HepG2 (cell line): ENCODE data around the gene UBE2N. TPM values are rescaled to one million over a fixed set of nuclear protein-coding genes. Genes with fewer than 3 reads are reported as not detected.

Experiments used
- DPF2 ChIP-seq: sonication (generic); formaldehyde crosslinking; IDR thresholded peaks from 2 replicates; pipeline ENCODE4 v1.4.0; 2020; ENCODE audit warnings: mild to moderate bottlenecking, low read depth, missing genetic modification reagents, borderline replicate concordance
- GATAD2A ChIP-seq: IDR thresholded peaks from 2 replicates; pipeline ENCODE4 v1.6.1; 2016
- ZNF343 ChIP-seq: sonication (generic); formaldehyde crosslinking; IDR thresholded peaks from 2 replicates; pipeline ENCODE4 v1.4.0; 2020; ENCODE audit warnings: mild to moderate bottlenecking, missing genetic modification reagents
- polyA plus RNA-seq, 8 experiments: library from polyadenylated mRNA; depleted of rRNA in 3 of 8; stranded (reverse) in 7 of 8; unstranded in 1 of 8; fragments of >200 nt; fragmentation: Illumina TruSeq in 4 of 8; extraction: Trizol in 4 of 8; gene quantifications; 2 replicates each; pipeline versions ENCODE4 v1.2.1 to v1.2.3, GENCODE V29; 2011 to 2016; ENCODE audit warnings: low read depth in 4 of 8, missing spikeins in 1 of 8, mixed read lengths in 1 of 8; ENCODE audit not compliant: insufficient read depth in 1 of 8
- total RNA-seq, 5 experiments: library from RNA; depleted of rRNA; stranded (reverse); fragments of >200 nt; fragmentation: Illumina TruSeq; extraction: Trizol; gene quantifications; 2 replicates each; pipeline ENCODE4 v1.2.3, GENCODE V29; 2016; ENCODE audit warnings: low read depth in 1 of 5
- TF ChIP-seq, protein P1 (sequence below): sonication (generic); formaldehyde crosslinking; IDR thresholded peaks from 2 replicates; pipeline ENCODE4 v1.5.1; 2020; ENCODE audit warnings: mild to moderate bottlenecking, missing genetic modification reagents, borderline replicate concordance
- TF ChIP-seq, protein P2 (sequence below): sonication (generic); formaldehyde crosslinking; IDR thresholded peaks from 2 replicates; pipeline ENCODE4 v1.4.0; 2020; ENCODE audit warnings: missing genetic modification reagents, mild to moderate bottlenecking, borderline replicate concordance
- TF ChIP-seq, protein P3 (sequence below): sonication (generic); formaldehyde crosslinking; IDR thresholded peaks from 2 replicates; pipeline ENCODE4 v1.4.0; 2020; ENCODE audit warnings: missing genetic modification reagents
- TF ChIP-seq, protein P4 (sequence below), 2 experiments: sonication (generic) in 1 of 2; formaldehyde crosslinking in 1 of 2; IDR thresholded peaks; 2 replicates each; pipeline versions ENCODE4 v1.4.0 to v1.6.1; 2018 to 2020; ENCODE audit warnings: missing genetic modification reagents in 2 of 2, borderline replicate concordance in 1 of 2, low read depth in 1 of 2, mild to moderate bottlenecking in 1 of 2, missing biosample characterization in 1 of 2
- TF ChIP-seq, protein P5 (sequence below): IDR thresholded peaks from 2 replicates; pipeline ENCODE4 v1.6.1; 2016; ENCODE audit warnings: mild to moderate bottlenecking

UBE2N gene
- total and polyA plus RNA-seq, 2 of the 13 experiments (the other 11 are each of a cell fraction or from before 2014, with no cell fraction given): 188 to 197 TPM

DNA sequence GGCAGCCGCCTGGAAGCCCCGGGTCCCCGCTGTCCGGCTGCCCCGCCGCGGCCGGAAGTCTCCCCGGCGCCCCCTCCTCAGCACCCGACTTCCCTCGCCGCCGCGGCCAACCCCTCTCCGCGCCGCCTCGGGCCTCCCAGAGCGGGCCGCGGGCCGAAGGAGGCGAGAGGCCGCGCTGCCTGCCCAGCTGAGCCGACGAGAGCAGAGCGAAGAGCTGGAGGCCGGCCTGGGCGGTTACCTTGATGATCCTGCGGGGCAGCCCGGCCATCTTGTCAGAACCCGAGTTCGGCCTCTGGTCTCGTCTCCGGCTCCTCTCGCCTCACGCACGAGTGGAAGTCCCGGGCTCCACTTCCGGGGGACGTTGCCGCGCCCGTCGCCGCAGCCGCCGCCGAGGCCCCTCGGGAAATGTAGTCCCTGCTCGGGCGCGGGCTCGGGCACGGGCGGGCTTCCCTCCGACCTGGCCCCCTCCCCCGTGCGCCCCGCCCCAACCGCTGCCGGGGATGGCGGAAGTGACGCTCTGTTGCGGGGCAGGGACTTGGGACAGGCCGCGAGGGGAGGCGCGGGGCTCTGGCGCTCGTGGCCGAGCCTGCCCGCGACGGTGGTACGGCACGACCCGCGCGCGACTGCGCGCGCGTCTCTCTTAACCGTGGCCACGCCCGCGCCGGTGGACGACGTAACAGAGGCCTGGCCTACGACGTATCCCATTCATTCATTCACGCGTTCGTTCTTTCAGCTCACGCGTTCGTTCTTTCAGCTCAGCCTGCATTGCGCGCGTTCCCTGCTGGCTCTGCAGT, at the start of gene UBE2N (continued):
- TF ChIP-seq, protein P1, sequence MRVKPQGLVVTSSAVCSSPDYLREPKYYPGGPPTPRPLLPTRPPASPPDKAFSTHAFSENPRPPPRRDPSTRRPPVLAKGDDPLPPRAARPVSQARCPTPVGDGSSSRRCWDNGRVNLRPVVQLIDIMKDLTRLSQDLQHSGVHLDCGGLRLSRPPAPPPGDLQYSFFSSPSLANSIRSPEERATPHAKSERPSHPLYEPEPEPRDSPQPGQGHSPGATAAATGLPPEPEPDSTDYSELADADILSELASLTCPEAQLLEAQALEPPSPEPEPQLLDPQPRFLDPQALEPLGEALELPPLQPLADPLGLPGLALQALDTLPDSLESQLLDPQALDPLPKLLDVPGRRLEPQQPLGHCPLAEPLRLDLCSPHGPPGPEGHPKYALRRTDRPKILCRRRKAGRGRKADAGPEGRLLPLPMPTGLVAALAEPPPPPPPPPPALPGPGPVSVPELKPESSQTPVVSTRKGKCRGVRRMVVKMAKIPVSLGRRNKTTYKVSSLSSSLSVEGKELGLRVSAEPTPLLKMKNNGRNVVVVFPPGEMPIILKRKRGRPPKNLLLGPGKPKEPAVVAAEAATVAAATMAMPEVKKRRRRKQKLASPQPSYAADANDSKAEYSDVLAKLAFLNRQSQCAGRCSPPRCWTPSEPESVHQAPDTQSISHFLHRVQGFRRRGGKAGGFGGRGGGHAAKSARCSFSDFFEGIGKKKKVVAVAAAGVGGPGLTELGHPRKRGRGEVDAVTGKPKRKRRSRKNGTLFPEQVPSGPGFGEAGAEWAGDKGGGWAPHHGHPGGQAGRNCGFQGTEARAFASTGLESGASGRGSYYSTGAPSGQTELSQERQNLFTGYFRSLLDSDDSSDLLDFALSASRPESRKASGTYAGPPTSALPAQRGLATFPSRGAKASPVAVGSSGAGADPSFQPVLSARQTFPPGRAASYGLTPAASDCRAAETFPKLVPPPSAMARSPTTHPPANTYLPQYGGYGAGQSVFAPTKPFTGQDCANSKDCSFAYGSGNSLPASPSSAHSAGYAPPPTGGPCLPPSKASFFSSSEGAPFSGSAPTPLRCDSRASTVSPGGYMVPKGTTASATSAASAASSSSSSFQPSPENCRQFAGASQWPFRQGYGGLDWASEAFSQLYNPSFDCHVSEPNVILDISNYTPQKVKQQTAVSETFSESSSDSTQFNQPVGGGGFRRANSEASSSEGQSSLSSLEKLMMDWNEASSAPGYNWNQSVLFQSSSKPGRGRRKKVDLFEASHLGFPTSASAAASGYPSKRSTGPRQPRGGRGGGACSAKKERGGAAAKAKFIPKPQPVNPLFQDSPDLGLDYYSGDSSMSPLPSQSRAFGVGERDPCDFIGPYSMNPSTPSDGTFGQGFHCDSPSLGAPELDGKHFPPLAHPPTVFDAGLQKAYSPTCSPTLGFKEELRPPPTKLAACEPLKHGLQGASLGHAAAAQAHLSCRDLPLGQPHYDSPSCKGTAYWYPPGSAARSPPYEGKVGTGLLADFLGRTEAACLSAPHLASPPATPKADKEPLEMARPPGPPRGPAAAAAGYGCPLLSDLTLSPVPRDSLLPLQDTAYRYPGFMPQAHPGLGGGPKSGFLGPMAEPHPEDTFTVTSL: 0 out of 2 replicates have a peak, but pooled peaks have one; percentile 27
- TF ChIP-seq, protein P2, sequence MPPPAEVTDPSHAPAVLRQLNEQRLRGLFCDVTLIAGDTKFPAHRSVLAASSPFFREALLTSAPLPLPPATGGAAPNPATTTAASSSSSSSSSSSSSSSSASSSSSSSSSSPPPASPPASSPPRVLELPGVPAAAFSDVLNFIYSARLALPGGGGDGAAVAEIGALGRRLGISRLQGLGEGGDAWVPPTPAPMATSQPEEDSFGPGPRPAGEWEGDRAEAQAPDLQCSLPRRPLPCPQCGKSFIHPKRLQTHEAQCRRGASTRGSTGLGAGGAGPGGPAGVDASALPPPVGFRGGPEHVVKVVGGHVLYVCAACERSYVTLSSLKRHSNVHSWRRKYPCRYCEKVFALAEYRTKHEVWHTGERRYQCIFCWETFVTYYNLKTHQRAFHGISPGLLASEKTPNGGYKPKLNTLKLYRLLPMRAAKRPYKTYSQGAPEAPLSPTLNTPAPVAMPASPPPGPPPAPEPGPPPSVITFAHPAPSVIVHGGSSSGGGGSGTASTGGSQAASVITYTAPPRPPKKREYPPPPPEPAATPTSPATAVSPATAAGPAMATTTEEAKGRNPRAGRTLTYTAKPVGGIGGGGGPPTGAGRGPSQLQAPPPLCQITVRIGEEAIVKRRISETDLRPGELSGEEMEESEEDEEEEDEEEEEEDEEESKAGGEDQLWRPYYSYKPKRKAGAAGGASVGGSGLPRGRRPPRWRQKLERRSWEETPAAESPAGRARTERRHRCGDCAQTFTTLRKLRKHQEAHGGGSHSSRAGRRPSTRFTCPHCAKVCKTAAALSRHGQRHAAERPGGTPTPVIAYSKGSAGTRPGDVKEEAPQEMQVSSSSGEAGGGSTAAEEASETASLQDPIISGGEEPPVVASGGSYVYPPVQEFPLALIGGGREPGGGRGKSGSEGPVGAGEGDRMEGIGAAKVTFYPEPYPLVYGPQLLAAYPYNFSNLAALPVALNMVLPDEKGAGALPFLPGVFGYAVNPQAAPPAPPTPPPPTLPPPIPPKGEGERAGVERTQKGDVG: no peak
- TF ChIP-seq, protein P3, sequence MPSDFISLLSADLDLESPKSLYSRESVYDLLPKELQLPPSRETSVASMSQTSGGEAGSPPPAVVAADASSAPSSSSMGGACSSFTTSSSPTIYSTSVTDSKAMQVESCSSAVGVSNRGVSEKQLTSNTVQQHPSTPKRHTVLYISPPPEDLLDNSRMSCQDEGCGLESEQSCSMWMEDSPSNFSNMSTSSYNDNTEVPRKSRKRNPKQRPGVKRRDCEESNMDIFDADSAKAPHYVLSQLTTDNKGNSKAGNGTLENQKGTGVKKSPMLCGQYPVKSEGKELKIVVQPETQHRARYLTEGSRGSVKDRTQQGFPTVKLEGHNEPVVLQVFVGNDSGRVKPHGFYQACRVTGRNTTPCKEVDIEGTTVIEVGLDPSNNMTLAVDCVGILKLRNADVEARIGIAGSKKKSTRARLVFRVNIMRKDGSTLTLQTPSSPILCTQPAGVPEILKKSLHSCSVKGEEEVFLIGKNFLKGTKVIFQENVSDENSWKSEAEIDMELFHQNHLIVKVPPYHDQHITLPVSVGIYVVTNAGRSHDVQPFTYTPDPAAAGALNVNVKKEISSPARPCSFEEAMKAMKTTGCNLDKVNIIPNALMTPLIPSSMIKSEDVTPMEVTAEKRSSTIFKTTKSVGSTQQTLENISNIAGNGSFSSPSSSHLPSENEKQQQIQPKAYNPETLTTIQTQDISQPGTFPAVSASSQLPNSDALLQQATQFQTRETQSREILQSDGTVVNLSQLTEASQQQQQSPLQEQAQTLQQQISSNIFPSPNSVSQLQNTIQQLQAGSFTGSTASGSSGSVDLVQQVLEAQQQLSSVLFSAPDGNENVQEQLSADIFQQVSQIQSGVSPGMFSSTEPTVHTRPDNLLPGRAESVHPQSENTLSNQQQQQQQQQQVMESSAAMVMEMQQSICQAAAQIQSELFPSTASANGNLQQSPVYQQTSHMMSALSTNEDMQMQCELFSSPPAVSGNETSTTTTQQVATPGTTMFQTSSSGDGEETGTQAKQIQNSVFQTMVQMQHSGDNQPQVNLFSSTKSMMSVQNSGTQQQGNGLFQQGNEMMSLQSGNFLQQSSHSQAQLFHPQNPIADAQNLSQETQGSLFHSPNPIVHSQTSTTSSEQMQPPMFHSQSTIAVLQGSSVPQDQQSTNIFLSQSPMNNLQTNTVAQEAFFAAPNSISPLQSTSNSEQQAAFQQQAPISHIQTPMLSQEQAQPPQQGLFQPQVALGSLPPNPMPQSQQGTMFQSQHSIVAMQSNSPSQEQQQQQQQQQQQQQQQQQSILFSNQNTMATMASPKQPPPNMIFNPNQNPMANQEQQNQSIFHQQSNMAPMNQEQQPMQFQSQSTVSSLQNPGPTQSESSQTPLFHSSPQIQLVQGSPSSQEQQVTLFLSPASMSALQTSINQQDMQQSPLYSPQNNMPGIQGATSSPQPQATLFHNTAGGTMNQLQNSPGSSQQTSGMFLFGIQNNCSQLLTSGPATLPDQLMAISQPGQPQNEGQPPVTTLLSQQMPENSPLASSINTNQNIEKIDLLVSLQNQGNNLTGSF: 0 out of 2 replicates have a peak, but pooled peaks have one; percentile 33
- TF ChIP-seq DPF2 (CRISPR knock-in tag) (no peak), ZNF343 (CRISPR knock-in tag) (peak; percentile 42; the same call in 1 of the 2 replicates), GATAD2A (CRISPR knock-in tag) (peak; percentile 42; the same call in 1 of the 2 replicates)
- TF ChIP-seq, protein P4, sequence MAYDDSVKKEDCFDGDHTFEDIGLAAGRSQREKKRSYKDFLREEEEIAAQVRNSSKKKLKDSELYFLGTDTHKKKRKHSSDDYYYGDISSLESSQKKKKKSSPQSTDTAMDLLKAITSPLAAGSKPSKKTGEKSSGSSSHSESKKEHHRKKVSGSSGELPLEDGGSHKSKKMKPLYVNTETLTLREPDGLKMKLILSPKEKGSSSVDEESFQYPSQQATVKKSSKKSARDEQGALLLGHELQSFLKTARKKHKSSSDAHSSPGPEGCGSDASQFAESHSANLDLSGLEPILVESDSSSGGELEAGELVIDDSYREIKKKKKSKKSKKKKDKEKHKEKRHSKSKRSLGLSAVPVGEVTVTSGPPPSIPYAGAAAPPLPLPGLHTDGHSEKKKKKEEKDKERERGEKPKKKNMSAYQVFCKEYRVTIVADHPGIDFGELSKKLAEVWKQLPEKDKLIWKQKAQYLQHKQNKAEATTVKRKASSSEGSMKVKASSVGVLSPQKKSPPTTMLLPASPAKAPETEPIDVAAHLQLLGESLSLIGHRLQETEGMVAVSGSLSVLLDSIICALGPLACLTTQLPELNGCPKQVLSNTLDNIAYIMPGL (CRISPR knock-in tag; IDR thresholded peaks at IDR 0.05; ENCODE audit: borderline replicate concordance in 1 of 2, low read depth in 1 of 2): peak; percentile 70 to 76; a peak in 2 of 4 replicates
- TF ChIP-seq, protein P5, sequence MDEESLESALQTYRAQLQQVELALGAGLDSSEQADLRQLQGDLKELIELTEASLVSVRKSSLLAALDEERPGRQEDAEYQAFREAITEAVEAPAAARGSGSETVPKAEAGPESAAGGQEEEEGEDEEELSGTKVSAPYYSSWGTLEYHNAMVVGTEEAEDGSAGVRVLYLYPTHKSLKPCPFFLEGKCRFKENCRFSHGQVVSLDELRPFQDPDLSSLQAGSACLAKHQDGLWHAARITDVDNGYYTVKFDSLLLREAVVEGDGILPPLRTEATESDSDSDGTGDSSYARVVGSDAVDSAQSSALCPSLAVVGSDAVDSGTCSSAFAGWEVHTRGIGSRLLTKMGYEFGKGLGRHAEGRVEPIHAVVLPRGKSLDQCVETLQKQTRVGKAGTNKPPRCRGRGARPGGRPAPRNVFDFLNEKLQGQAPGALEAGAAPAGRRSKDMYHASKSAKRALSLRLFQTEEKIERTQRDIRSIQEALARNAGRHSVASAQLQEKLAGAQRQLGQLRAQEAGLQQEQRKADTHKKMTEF (CRISPR knock-in tag): peak; percentile 91
